DOHH2 (cell line): ENCODE results near the gene SCAMP1.
A peak's percentile ranks its signal among the peaks of the same experiment; 100 is the strongest.

ENCODE experiments used
- H3F3A ChIP-seq: fragments of 200-600 bp; sonication (generic), shearing (Covaris generic); 2 replicates; pipeline ENCODE4 v1.6.0; 2016; ENCODE audit warnings: antibody characterized with exemption, mild to moderate bottlenecking; ENCODE audit not compliant: control insufficient read depth, insufficient read depth
- H3K27ac ChIP-seq: fragments of 200-600 bp; sonication (generic); 2 replicates; pipeline ENCODE4 v1.5.1; 2014; ENCODE audit warnings: low read depth, mild to moderate bottlenecking, low read length, moderate library complexity
- H3K27me3 ChIP-seq: fragments of 200-600 bp; sonication (generic); 2 replicates; pipeline ENCODE4 v1.6.1; 2014; ENCODE audit warnings: mild to moderate bottlenecking, low read length, mixed read lengths; ENCODE audit not compliant: control insufficient read depth
- H3K36me3 ChIP-seq: fragments of 200-600 bp; sonication (generic); 2 replicates; pipeline ENCODE4 v1.6.1; 2014; ENCODE audit warnings: mild to moderate bottlenecking, low read length, moderate library complexity, mixed read lengths; ENCODE audit not compliant: control insufficient read depth
- H3K4me1 ChIP-seq: fragments of 200-600 bp; sonication (generic); 2 replicates; pipeline ENCODE4 v1.6.1; 2014; ENCODE audit warnings: mild to moderate bottlenecking, low read length, mixed read lengths; ENCODE audit not compliant: control insufficient read depth
- H3K4me2 ChIP-seq: fragments of 200-600 bp; sonication (generic); 2 replicates; pipeline ENCODE4 v1.6.0; 2014; ENCODE audit warnings: mild to moderate bottlenecking, low read length, moderate library complexity
- H3K4me3 ChIP-seq: fragments of 200-600 bp; sonication (generic); 2 replicates; pipeline ENCODE4 v1.5.1; 2014; ENCODE audit warnings: mild to moderate bottlenecking, low read length, mixed read lengths
- H3K79me2 ChIP-seq: fragments of 200-600 bp; sonication (generic); 2 replicates; pipeline ENCODE4 v1.6.1; 2014; ENCODE audit warnings: mild to moderate bottlenecking, low read length, mixed read lengths; ENCODE audit not compliant: control insufficient read depth
- H3K9me2 ChIP-seq: fragments of 200-600 bp; sonication (generic); replicated peaks from 2 replicates; pipeline ENCODE4 v1.6.1; 2014; ENCODE audit warnings: mild to moderate bottlenecking, low read length, mixed read lengths; ENCODE audit not compliant: control insufficient read depth
- H3K9me3 ChIP-seq: fragments of 200-600 bp; sonication (generic); 2 replicates; pipeline ENCODE4 v1.6.1; 2014; ENCODE audit warnings: antibody characterized with exemption, low read length, mixed read lengths; ENCODE audit not compliant: control insufficient read depth, insufficient read depth
- H4K20me1 ChIP-seq: fragments of 200-600 bp; sonication (generic); 2 replicates; pipeline ENCODE4 v1.6.0; 2014; ENCODE audit warnings: low read depth, mild to moderate bottlenecking, antibody characterized with exemption, low read length, moderate library complexity; ENCODE audit not compliant: control insufficient read depth, insufficient read depth
- CTCF ChIP-seq: fragments of 200-600 bp; sonication (generic); IDR thresholded peaks from one replicate; pipeline ENCODE4 v1.5.1; 2014; ENCODE audit warnings: antibody characterized with exemption, mild to moderate bottlenecking, low read depth, low read length; ENCODE audit not compliant: poor library complexity, severe bottlenecking
- EZH2phosphoT487 ChIP-seq: fragments of 200-600 bp; sonication (generic); IDR thresholded peaks from 2 replicates; pipeline ENCODE4 v1.6.1; 2017; ENCODE audit warnings: borderline replicate concordance, mild to moderate bottlenecking, antibody characterized with exemption, low read length, moderate library complexity, mixed read lengths

SCAMP1 gene

DNA sequence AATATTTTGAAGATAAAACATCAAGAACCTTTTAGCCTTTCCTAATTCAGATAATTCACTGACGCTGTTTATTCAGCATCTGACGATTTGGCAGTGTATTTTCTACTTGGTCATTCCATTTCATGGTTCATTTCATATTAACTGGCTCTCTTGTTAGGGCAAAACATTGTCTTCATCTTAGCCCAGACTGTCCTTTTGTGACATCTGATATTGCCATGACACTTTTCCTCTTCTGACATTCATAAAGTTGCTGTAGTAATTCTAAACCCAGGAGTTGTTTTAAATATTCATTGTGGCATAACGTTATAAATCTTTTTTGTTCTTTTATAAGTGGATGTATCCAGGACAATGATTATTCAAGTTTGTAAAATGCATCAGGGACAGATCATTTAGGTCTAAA is 1.8 kb downstream of the SCAMP1 start:
- peak overlapping the region; percentile 96 for H3K4me2 ChIP-seq
- H3F3A ChIP-seq = peaks cover 12% of the 10 kb centered on the region
- peak overlapping the region; percentile 97 for H3K4me3 ChIP-seq
- H3K27ac ChIP-seq = no peak overlapping the region
- H3K4me1 ChIP-seq = peaks cover 27% of the 10 kb centered on the region
- H3K79me2 ChIP-seq = peaks cover 79% of the 10 kb centered on the region
- H3K9me2 ChIP-seq = no peaks in the 10 kb centered on the region
- H3K9me3 ChIP-seq = no peaks in the 10 kb centered on the region
- no peaks in the 10 kb centered on the region for H3K27me3 ChIP-seq
- H4K20me1 ChIP-seq = no peaks in the 10 kb centered on the region
- peaks cover 10% of the 10 kb centered on the region for H3K36me3 ChIP-seq
- TF ChIP-seq EZH2phosphoT487 (no peak), CTCF (no peak)

- peaks cover 2% of the 10 kb centered on the region; the same call in 1 of the 2 replicates for H3F3A ChIP-seq
- peaks cover 10% of the 10 kb centered on the region for H3K36me3 ChIP-seq
- H3K27me3 ChIP-seq = no peaks in the 10 kb centered on the region
- H3K4me1 ChIP-seq = peaks cover 24% of the 10 kb centered on the region
- peak; percentile 9 for TF ChIP-seq CTCF
- no peak for TF ChIP-seq EZH2phosphoT487
- no peak overlapping the region for H3K27ac ChIP-seq
- no peak overlapping the region for H3K4me3 ChIP-seq
- no peaks in the 10 kb centered on the region for H3K9me3 ChIP-seq
- no peak overlapping the region for H3K4me2 ChIP-seq
- H3K79me2 ChIP-seq = peaks cover 89% of the 10 kb centered on the region
- H4K20me1 ChIP-seq = no peaks in the 10 kb centered on the region
- no peaks in the 10 kb centered on the region for H3K9me2 ChIP-seq
These were observed 3.6 kb downstream of the SCAMP1 start for GRCh38 chr5:78364005-78364404.

DNA sequence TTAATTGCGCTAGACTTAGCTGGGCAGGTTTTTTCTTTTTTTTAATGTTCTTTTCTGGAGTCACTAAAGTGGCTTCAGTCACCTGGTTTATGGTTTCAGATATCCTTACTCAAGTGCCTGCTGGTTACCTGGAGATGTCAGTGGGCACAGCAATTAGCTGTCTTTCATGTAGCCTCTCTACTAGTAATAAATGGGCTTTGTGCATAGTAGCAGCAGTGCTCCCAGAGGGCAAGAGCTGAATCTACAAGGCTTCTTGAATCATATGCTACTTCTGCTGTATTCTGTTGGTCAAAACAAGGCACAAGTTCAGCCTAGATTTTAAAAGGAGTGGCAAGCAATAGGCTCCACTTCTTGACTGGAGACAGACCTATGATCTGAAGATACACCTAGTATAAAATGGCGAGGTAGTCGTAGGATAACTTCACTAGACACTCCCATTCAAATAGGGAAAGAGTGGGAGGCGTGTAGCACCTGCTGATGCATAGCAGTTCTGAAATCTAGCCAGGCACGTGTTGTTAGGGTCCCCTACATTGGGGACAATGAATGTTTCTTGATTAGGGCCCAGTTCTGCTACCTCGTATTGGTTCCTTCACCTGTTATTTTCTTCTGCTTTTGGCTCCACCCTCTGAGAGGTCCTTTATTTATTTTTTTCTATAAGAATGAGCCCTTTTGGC is 7.0 kb downstream of the SCAMP1 start:
- peaks cover 7% of the 10 kb centered on the region; the same call in 1 of the 2 replicates for H3K36me3 ChIP-seq
- H3K4me1 ChIP-seq = peaks cover 37% of the 10 kb centered on the region
- H3K9me3 ChIP-seq = peaks cover 2% of the 10 kb centered on the region; the same call in 1 of the 2 replicates
- H3F3A ChIP-seq = no peaks in the 10 kb centered on the region
- H3K4me3 ChIP-seq = no peak overlapping the region
- H3K4me2 ChIP-seq = no peak overlapping the region
- peaks cover 97% of the 10 kb centered on the region for H3K79me2 ChIP-seq
- H4K20me1 ChIP-seq = no peaks in the 10 kb centered on the region
- TF ChIP-seq CTCF = peak; percentile 36
- no peak for TF ChIP-seq EZH2phosphoT487
- no peak overlapping the region for H3K27ac ChIP-seq
- H3K9me2 ChIP-seq = no peaks in the 10 kb centered on the region
- H3K27me3 ChIP-seq = no peaks in the 10 kb centered on the region
